ENCODE results near the gene FAM120C. TPM values are rescaled to one million over a fixed set of nuclear protein-coding genes. Genes with fewer than 3 reads are reported as not detected.
A peak's percentile ranks its signal among the peaks of the same experiment; 100 is the strongest.

FAM120C gene
- total and polyA plus RNA-seq, 2 of the 4 experiments (the other 2 are of a cell fraction): 3.4 to 3.6 TPM

- Histone ChIP-seq H3K56ac (ENCODE audit: extremely low read depth, insufficient read depth, low read length) (peak overlapping the region; percentile 57; the same call in 1 of the 2 replicates), H3K27me3 (ENCODE audit: control insufficient read depth, insufficient read depth, low read length) (no peaks in the 10 kb centered on the region), H3K9ac (ENCODE audit: low read depth, low read length) (peak overlapping the region; percentile 91), H4K8ac (ENCODE audit: low read depth in 2 of 2, low read length in 2 of 2) (peak overlapping the region in 1 of 2 experiments; percentile 46; a peak in 2 of 4 replicates), H3K27ac (ENCODE audit: insufficient read depth, low read length) (peak overlapping the region; percentile 58), H4K20me1 (ENCODE audit: insufficient read depth, low read length) (no peaks in the 10 kb centered on the region), H3K18ac (ENCODE audit: low read depth, low read length) (peak overlapping the region; percentile 47; the same call in 1 of the 2 replicates), H3K9me1 (ENCODE audit: insufficient read depth, low read length) (0 out of 2 replicates have a peak, but pooled peaks cover 4% of the 10 kb centered on the region), H2AK9ac (replicated peaks; ENCODE audit: low read depth, low read length, poor library complexity) (no peak overlapping the region), H3K14ac (replicated peaks; ENCODE audit: low read depth, low read length) (peak overlapping the region; percentile 12; the same call in 1 of the 2 replicates), H3K9me3 (ENCODE audit: control insufficient read depth, insufficient read depth, low read length) (no peaks in the 10 kb centered on the region), H3K4me3 (ENCODE audit: insufficient read depth, low read depth, low read length) (peak overlapping the region; percentile 100), H4K5ac (ENCODE audit: low read depth, low read length) (peak overlapping the region; percentile 12; the same call in 1 of the 2 replicates), H3K4ac (ENCODE audit: low read depth, low read length) (peak overlapping the region; percentile 45), H3K4me1 (ENCODE audit: control insufficient read depth, insufficient read depth, low read length) (no peaks in the 10 kb centered on the region; the same call in 1 of the 2 replicates), H4K91ac (ENCODE audit: insufficient read depth, low read depth, low read length) (no peak overlapping the region), H3K23ac (ENCODE audit: low read depth, low read length) (0 out of 2 replicates have a peak overlapping the region, but pooled peaks have one; percentile 6), H2AFZ (replicated peaks; ENCODE audit: low read length, poor library complexity) (peak overlapping the region; percentile 12), H2BK5ac (ENCODE audit: low read depth, low read length, poor library complexity, severe bottlenecking) (peak overlapping the region; percentile 37), H2BK20ac (ENCODE audit: low read depth, low read length) (no peak overlapping the region), H3K4me2 (ENCODE audit: low read depth, low read length) (peak overlapping the region; percentile 98), H2AK5ac (ENCODE audit: low read depth, low read length) (no peak overlapping the region), H3K79me1 (ENCODE audit: low read depth in 1 of 2, low read length in 2 of 2) (peaks cover 0 to 6% of the 10 kb centered on the region in 2 experiments; a peak in 1 of 4 replicates), H3K36me3 (ENCODE audit: control insufficient read depth, insufficient read depth, low read length) (peaks cover 4% of the 10 kb centered on the region), H2BK120ac (ENCODE audit: low read depth, low read length) (no peak overlapping the region), H2BK15ac (ENCODE audit: low read depth, low read length) (no peak overlapping the region)
- POLR2A ChIA-PET (ENCODE audit: unreplicated experiment): interaction anchor here (0.5 kb wide), 1 partner anchor 301 kb away, joined by 4 read pairs; no protein-coding TSS in a partner anchor
- CTCF ChIA-PET: interaction anchor here (1.2 kb wide), 1 partner anchor 18 kb away, joined by 3 read pairs; no protein-coding TSS in a partner anchor
- DNase-seq (no peak), ATAC-seq (ENCODE audit: low read depth) (no peak)
- in situ Hi-C loops (cut with MboI; ENCODE audit: low sequenced_read_pairs) (loop anchor here (25.0 kb wide), 1 partner anchor 394 kb away; the partner anchor contains the start of gene TSR2), intact Hi-C loops (cut with micrococcal nuclease) (loop anchor here (2.0 to 5.0 kb wide), 2 partner anchors 139 to 360 kb away; partner anchors contain the start of gene FAM120C), dilution Hi-C loops (cut with HindIII; ENCODE audit: low sequenced_read_pairs, unreplicated experiment) (no loop called here)
- 34% methylated on average over 2 of the region's 11 CpGs; no CpG with 5 or more reads in 1 of the 2 experiments for WGBS, 2 experiments (ENCODE audit: extremely low coverage in 2 of 2, insufficient read length in 1 of 2)
- BruUV-seq (replicated peaks): no TSS peak
- TF ChIP-seq POLR2A (IDR thresholded peaks at IDR 0.05; ENCODE audit: low read depth, low read length): no peak
- TF ChIP-seq CTCF (conservative IDR thresholded peaks at IDR 0.05; ENCODE audit: low read depth, low read length): no peak
- no peak for TF ChIP-seq RAD21 (IDR thresholded peaks at IDR 0.05; ENCODE audit: low read length)
- TF ChIP-seq ELK1 (IDR thresholded peaks at IDR 0.05; ENCODE audit: borderline replicate concordance, low read depth, low read length): no peak
- no peak for TF ChIP-seq USF2 (IDR thresholded peaks at IDR 0.05; ENCODE audit: low read depth, low read length)
- TF ChIP-seq RFX5 (IDR thresholded peaks at IDR 0.05; ENCODE audit: low read depth, low read length): no peak
- TF ChIP-seq MAFK (IDR thresholded peaks at IDR 0.05; ENCODE audit: low read depth, low read length): no peak
- TF ChIP-seq CHD1 (IDR thresholded peaks at IDR 0.05; ENCODE audit: low read depth, low read length): no peak
- TF ChIP-seq BHLHE40 (IDR thresholded peaks at IDR 0.05; ENCODE audit: low read depth, low read length): no peak
- no peak for TF ChIP-seq FOS (IDR thresholded peaks at IDR 0.05; ENCODE audit: low read depth, low read length)
- no peak for TF ChIP-seq CEBPB (IDR thresholded peaks at IDR 0.05; ENCODE audit: low read depth, low read length)
- TF ChIP-seq MXI1 (IDR thresholded peaks at IDR 0.05; ENCODE audit: borderline replicate concordance, low read depth, low read length): no peak
- no peak for TF ChIP-seq RCOR1 (IDR thresholded peaks at IDR 0.05; ENCODE audit: insufficient replicate concordance, low read length)
- no peak for TF ChIP-seq MAZ (IDR thresholded peaks at IDR 0.05; ENCODE audit: borderline replicate concordance, low read depth, low read length)
- TF ChIP-seq NFE2L2 (IDR thresholded peaks at IDR 0.05; ENCODE audit: low read depth, low read length): no peak
Observed at GRCh38 chrX:54043056-54043455, 140.0 kb downstream of the FAM120C start.

Data from IMR-90 (cell line).